ENCODE data around the gene PRR5L.

PRR5L gene

GRCh38 chr11:36350137-36350513 lies 54.0 kb downstream of the PRR5L start:
- no peaks in the 10 kb centered on the region for H3K9me2 ChIP-seq (replicated peaks; ENCODE audit: insufficient read depth, low read length)
- no peak overlapping the region for H3K4me3 ChIP-seq (ENCODE audit: insufficient read depth, low read length, poor library complexity, severe bottlenecking)
- H2AFZ ChIP-seq (ENCODE audit: low read depth, low read length, severe bottlenecking), result no peak overlapping the region

DNA sequence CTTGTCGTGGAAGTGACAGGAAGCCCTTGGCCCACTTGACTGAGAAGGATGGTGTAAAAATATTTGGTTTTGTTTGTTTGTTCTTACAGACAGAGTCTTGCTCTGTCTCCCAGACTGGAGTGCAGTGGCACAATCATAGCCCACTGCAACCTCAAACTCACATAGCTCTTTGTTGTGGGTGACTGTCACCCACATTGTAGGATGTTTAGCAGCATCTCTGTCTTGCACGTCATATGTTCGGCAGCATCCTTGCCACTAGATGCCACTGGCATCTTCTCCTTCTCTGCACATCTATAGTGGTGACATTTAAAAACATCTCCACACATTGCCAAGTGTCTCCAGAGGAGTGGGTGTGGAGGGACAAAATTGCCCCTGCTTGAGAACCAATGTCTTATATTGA lies 56.8 kb downstream of the PRR5L start:
- no peaks in the 10 kb centered on the region for H4K20me1 ChIP-seq (ENCODE audit: low read depth, low read length)
- no peaks in the 10 kb centered on the region for H3K79me2 ChIP-seq (ENCODE audit: insufficient read depth, low read length)
- H3K4me2 ChIP-seq (ENCODE audit: low read depth, low read length, poor library complexity, severe bottlenecking), result no peak overlapping the region
- no peaks in the 10 kb centered on the region for H3K9me2 ChIP-seq (replicated peaks; ENCODE audit: insufficient read depth, low read length)
- no peaks in the 10 kb centered on the region for H3K9me3 ChIP-seq (ENCODE audit: insufficient read depth, low read length)
- H3K36me3 ChIP-seq (ENCODE audit: low read length), result no peaks in the 10 kb centered on the region
- TF ChIP-seq, protein P1, sequence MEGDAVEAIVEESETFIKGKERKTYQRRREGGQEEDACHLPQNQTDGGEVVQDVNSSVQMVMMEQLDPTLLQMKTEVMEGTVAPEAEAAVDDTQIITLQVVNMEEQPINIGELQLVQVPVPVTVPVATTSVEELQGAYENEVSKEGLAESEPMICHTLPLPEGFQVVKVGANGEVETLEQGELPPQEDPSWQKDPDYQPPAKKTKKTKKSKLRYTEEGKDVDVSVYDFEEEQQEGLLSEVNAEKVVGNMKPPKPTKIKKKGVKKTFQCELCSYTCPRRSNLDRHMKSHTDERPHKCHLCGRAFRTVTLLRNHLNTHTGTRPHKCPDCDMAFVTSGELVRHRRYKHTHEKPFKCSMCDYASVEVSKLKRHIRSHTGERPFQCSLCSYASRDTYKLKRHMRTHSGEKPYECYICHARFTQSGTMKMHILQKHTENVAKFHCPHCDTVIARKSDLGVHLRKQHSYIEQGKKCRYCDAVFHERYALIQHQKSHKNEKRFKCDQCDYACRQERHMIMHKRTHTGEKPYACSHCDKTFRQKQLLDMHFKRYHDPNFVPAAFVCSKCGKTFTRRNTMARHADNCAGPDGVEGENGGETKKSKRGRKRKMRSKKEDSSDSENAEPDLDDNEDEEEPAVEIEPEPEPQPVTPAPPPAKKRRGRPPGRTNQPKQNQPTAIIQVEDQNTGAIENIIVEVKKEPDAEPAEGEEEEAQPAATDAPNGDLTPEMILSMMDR (IDR thresholded peaks at IDR 0.05; ENCODE audit: insufficient read depth, low read length, poor library complexity, severe bottlenecking), result no peak
- TF ChIP-seq EZH2phosphoT487 (conservative IDR thresholded peaks at IDR 0.05; ENCODE audit: low read length), result no peak
- H2AFZ ChIP-seq (ENCODE audit: low read depth, low read length, severe bottlenecking), result no peak overlapping the region
- no peaks in the 10 kb centered on the region for H3F3A ChIP-seq (ENCODE audit: insufficient read depth)
- H3K27ac ChIP-seq (ENCODE audit: low read depth, low read length), result no peak overlapping the region
- H3K27me3 ChIP-seq (ENCODE audit: low read length), result no peaks in the 10 kb centered on the region
- no peak overlapping the region for H3K9ac ChIP-seq (ENCODE audit: low read length)
- no peak overlapping the region for H3K4me3 ChIP-seq (ENCODE audit: insufficient read depth, low read length, poor library complexity, severe bottlenecking)

More at GRCh38 chr11:36350137-36350513, 54.0 kb downstream of the PRR5L start:
- no peak overlapping the region for H3K9ac ChIP-seq (ENCODE audit: low read length)
- no peaks in the 10 kb centered on the region for H3K36me3 ChIP-seq (ENCODE audit: low read length)
- H3K4me2 ChIP-seq (ENCODE audit: low read depth, low read length, poor library complexity, severe bottlenecking), result no peak overlapping the region
- H3F3A ChIP-seq (ENCODE audit: insufficient read depth), result no peaks in the 10 kb centered on the region
- no peaks in the 10 kb centered on the region for H4K20me1 ChIP-seq (ENCODE audit: low read depth, low read length)
- no peaks in the 10 kb centered on the region for H3K27me3 ChIP-seq (ENCODE audit: low read length)
- no peak for TF ChIP-seq EZH2phosphoT487 (conservative IDR thresholded peaks at IDR 0.05; ENCODE audit: low read length)
- TF ChIP-seq, protein P1 (IDR thresholded peaks at IDR 0.05; ENCODE audit: insufficient read depth, low read length, poor library complexity, severe bottlenecking), result no peak
- H3K79me2 ChIP-seq (ENCODE audit: insufficient read depth, low read length), result no peaks in the 10 kb centered on the region
- H3K9me3 ChIP-seq (ENCODE audit: insufficient read depth, low read length), result no peaks in the 10 kb centered on the region
- H3K27ac ChIP-seq (ENCODE audit: low read depth, low read length), result no peak overlapping the region

DNA sequence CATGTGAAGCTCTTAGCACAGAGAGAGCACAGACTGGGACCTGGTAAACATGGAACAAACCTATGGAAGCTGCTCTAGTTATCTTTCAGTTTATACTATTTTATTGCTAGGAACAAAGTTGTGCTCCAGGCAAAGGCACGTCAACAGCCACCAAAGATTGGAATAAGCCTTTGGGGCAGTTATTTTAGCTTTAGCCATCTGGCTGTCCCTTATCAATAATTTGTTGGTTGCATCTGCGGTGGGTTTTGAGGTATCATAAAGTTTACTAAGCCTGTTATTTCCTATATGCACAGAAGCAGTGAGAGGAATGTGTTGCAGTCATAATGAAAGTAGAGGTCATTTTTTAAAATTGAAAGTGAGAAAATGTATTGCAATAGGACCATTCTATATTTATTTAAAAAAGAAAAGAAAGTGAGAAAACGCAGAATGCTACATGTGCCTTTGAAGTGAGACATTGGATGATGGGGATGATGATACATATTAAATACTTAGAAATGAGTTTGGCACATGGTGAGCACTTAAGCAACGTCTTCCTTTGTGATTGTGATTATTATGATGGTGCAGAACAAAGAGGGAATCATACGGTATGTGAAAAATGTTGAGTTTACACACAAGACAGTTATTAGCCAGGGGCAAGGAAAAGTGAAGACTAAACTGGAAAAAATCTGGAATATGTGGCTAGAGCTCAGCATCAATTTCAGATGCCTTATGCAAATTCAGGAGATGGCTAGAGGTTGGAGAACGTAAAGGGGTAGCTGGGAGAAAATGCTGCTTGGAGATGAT lies 58.3 kb downstream of the PRR5L start:
- Histone ChIP-seq H2AFZ (ENCODE audit: low read depth, low read length, severe bottlenecking) (no peak overlapping the region), H3K9me2 (replicated peaks; ENCODE audit: insufficient read depth, low read length) (no peaks in the 10 kb centered on the region), H3K36me3 (ENCODE audit: low read length) (no peaks in the 10 kb centered on the region), H3F3A (ENCODE audit: insufficient read depth) (no peaks in the 10 kb centered on the region), H3K27ac (ENCODE audit: low read depth, low read length) (no peak overlapping the region), H3K79me2 (ENCODE audit: insufficient read depth, low read length) (no peaks in the 10 kb centered on the region), H3K4me3 (ENCODE audit: insufficient read depth, low read length, poor library complexity, severe bottlenecking) (no peak overlapping the region), H3K27me3 (ENCODE audit: low read length) (no peaks in the 10 kb centered on the region), H3K9ac (ENCODE audit: low read length) (no peak overlapping the region), H3K9me3 (ENCODE audit: insufficient read depth, low read length) (no peaks in the 10 kb centered on the region), H3K4me2 (ENCODE audit: low read depth, low read length, poor library complexity, severe bottlenecking) (no peak overlapping the region), H4K20me1 (ENCODE audit: low read depth, low read length) (no peaks in the 10 kb centered on the region)
- TF ChIP-seq, protein P1 (IDR thresholded peaks at IDR 0.05; ENCODE audit: insufficient read depth, low read length, poor library complexity, severe bottlenecking), result no peak
- TF ChIP-seq EZH2phosphoT487 (conservative IDR thresholded peaks at IDR 0.05; ENCODE audit: low read length), result no peak

All from SU-DHL-6 (cell line).